GM18870 (cell line): ENCODE measurements around the gene HRH4.
A peak's percentile ranks its signal among the peaks of the same experiment; 100 is the strongest.

ENCODE experiments used
- ATAC-seq: cut with Tn5 transposase; IDR thresholded peaks from one replicate; pipeline ENCODE4 v1.9.1; 2021; ENCODE audit warnings: moderate library complexity; ENCODE audit not compliant: unreplicated experiment

The HRH4 gene

GRCh38 chr18:24504401-24504800 is 44.0 kb downstream of the HRH4 start:
- no peak for ATAC-seq

DNA sequence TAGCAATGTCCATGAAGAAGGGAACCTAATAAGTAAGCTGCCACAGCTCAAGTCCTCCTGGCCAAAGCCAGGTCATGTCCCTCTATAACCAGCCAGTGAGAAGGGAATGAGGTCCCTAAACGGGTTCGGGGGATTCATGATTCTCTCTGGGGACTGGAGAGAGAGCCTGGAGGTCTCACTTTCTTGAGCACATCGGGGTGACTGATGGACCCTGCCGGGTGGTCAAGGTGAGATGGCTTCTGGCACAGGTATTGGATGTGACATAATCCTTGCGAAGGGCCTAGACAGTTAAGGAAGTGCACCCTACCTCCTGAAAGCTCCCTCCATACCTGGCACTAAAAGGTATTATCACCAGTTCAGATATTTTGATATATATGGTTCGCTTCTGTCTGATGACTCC is 45.7 kb downstream of the HRH4 start:
- no peak for ATAC-seq

DNA sequence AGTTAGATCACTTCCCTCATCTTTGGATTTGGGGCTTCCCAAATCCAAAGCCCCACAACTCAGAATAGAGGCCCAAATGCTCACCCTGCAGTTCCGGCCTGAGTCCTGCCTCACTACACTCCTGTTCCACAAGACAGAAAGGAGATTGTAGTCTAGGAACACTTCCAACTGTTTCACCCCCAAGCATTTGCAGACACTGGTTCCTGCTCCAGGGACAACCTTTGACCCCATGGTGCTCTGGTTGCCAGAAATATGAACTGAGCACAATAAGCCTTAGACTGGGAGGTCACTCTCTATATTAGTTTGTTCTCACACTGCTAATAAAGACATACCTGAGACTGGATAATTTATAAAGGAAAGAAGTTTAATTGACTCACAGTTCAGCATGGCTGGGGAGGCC is 49.0 kb downstream of the HRH4 start:
- ATAC-seq: no peak

DNA sequence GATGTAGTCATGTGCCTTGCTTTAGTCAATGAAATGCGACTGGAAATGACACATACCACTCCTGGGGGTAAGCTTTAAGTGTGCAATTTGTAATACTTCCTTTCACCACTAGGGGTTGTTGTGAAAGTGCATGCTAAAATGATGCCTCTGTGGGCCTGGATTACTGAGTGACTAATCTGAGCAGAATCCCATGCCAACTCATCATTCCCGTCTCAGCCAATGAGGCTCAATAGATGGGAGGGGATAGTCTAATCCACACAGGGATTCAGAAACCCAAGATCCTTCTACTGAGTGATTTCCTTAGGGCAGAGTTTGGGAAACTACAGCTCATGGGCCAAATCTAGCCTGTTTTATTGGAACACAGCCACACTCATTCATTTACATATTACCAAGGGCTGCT is 54.0 kb downstream of the HRH4 start:
- ATAC-seq: peak; percentile 80

DNA sequence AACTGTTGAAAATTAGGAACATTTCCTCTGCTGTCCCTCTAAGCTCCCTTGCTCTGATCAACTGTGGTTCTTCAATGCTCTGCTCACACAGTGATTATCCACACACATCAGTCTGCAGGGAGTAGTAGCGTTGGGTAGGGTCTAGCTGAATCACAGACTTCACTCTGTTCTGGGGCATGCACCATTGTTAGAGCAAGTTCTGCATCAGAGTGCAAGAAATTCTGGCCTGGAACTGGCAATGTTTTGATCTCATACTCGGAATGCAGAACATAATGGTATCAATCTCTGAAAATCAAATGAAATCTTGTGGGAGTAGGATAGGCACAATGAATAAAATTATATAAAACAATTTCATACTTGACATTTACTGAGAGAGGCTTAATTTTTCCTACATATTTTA is 55.3 kb downstream of the HRH4 start:
- ATAC-seq: no peak

DNA sequence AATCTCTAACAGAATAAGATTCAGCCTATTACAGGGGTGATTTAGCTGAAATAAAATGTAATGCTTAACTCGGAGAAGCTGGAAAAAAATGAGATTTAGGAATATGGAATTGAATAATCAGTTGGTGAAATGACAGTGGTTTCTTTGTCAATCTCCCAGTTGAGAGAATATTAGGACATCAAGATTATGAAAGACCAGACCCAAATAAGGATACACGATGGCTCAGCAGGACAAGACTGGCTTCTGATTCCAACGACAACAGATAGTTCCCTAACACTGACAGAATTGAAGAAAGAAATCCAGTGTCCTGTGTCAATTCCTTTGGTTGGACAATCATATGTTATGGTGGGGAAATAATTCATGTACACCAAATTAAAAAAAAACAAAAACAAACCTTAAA is 55.8 kb downstream of the HRH4 start:
- ATAC-seq: no peak

- ATAC-seq: no peak
Observed at GRCh38 chr18:24517554-24517953, 57.1 kb downstream of the HRH4 start.

- no peak for ATAC-seq
Observed at GRCh38 chr18:24518596-24518995, 58.2 kb downstream of the HRH4 start.
